HG03025 (cell line): ENCODE results near the gene ITGB5.
"Not testable (repeated sequence)": the region's sequence is repeated elsewhere in the genome, so short reads cannot be mapped to it uniquely, and the experiment has no call there.

Experiments used
- ATAC-seq: cut with Tn5 transposase; IDR thresholded peaks from one replicate; pipeline ENCODE4 v1.9.1; 2021; ENCODE audit warnings: mild to moderate bottlenecking, moderate library complexity; ENCODE audit not compliant: unreplicated experiment, low FRiP score

The ITGB5 gene

GRCh38 chr3:124759666-124760401, 127.3 kb downstream of the ITGB5 start:
- no peak for ATAC-seq

- no peak for ATAC-seq
Measured at GRCh38 chr3:124758851-124759635, 128.1 kb downstream of the ITGB5 start.

GRCh38 chr3:124757926-124758325, 129.2 kb downstream of the ITGB5 start:
- not testable (repeated sequence) for ATAC-seq

DNA sequence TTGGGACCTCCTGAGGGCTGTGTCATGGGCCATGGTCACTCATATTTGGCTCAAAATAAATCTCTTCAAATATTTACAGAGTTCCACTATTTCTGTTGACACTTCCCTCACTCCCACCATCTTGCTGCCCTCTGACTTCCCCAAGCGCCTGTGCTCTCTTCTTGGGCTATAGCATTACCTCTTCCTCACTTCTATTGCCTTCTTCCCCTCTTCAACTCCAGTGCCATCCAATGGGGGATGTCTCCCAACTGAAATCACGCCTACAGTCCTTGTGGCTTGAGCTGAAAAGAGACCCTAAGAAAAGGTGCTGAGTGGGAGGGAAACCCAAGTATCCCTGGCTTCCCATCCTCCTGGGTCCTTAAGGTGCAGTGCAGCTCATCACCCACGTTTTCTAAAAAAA, 135.1 kb downstream of the ITGB5 start:
- no peak for ATAC-seq

GRCh38 chr3:124751501-124751900, 135.7 kb downstream of the ITGB5 start:
- no peak for ATAC-seq

DNA sequence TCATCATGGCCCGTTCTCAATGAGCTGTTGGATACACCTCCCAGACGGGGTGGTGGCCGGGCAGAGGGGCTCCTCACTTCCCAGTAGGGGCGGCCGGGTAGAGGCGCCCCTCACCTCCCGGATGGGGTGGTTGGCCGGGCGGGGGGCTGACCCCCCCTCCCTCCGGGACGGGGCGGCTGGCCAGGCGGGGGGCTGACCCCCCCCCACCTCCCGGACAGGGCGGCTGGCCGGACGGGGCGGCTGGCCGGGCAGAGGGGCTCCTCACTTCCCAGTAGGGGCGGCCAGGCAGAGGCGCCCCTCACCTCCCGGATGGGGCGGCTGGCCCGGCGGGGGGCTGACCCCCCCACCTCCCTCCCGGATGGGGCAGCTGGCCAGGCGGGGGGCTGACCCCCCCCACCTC, 137.3 kb downstream of the ITGB5 start:
- not testable (repeated sequence) for ATAC-seq

GRCh38 chr3:124748560-124749198, 138.5 kb downstream of the ITGB5 start:
- no peak for ATAC-seq

DNA sequence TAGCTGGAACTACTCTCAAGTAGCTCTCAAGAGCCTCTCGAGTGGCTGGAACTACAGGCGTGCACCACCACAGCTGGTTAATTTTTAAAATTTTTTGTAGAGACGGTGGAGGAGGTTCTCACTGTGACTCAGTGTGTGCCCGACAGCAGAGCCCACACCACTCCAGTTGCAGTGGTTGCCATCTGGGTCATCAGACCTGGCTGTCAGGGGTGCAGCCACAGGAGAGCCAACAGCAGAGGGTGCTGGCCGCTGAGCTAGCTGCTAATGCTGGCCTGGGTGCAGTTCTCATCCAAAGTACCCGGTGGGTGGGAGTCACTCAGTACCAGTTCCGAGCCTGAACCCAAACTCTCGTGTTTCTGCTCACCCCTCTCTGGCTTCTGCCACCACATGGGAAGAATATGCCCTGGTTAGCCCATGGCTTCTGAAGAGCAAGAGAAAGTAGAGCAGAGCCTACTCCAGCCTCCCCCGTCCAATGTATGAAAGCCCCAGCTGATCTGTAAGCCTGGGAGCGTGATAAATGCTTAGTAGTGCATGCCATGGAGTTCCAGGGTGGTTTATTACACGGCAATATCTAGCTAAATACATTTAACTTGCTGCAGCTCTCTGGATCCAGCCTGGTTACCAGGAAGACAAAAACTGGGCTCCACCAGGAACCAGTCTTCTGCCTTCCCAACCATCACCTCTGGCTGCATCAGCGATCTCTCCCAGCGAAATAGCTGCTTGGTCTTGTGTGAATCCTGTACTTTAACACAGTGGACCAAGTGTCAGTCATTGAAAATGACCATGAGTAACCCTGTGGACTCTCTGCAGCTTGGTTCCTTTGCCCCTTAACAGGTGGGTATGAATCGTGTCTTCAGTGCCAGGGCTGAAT, 139.8 kb downstream of the ITGB5 start:
- ATAC-seq, result no peak

DNA sequence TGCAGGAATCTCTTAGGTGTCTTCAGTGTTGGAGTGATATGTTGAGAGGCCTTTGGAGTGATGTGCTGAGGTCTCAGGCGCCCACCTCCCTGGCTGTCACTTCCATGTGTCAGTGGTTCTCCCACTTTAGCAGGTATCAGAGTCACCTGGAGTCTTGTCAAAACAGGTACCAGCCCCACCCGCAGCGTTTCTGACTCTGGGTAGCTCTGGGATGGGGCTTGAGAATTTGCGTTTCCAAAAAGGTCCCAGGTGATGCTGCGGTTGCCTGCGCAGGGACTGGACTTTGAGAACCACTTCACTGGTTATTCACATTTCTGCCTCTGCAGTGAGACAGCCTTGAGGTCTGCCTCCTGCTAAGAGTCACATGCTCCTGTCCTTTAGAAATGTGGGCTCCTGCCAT, 141.4 kb downstream of the ITGB5 start:
- ATAC-seq, result no peak

- ATAC-seq, result no peak
Measured at GRCh38 chr3:124741027-124741426, 146.1 kb downstream of the ITGB5 start.

- ATAC-seq, result no peak
Measured at GRCh38 chr3:124731760-124732159, 155.4 kb downstream of the ITGB5 start.

DNA sequence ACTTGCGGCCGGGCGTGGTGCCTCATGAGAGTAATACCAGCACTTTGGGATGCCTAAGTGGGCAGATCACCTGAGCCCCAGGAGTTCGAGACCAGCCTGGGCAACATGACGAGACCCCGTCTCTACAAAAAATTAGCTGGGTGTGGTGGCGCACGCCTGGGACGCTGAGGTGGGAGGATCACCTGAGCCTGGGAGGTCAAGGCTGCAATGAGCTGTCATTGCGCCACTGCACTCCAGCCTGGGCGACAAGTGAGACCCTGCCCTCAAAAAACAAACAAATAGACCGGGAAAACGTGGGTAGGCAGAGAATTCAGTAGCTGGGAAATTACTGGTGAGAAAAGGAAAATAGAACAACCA, 156.2 kb downstream of the ITGB5 start:
- ATAC-seq, result no peak

DNA sequence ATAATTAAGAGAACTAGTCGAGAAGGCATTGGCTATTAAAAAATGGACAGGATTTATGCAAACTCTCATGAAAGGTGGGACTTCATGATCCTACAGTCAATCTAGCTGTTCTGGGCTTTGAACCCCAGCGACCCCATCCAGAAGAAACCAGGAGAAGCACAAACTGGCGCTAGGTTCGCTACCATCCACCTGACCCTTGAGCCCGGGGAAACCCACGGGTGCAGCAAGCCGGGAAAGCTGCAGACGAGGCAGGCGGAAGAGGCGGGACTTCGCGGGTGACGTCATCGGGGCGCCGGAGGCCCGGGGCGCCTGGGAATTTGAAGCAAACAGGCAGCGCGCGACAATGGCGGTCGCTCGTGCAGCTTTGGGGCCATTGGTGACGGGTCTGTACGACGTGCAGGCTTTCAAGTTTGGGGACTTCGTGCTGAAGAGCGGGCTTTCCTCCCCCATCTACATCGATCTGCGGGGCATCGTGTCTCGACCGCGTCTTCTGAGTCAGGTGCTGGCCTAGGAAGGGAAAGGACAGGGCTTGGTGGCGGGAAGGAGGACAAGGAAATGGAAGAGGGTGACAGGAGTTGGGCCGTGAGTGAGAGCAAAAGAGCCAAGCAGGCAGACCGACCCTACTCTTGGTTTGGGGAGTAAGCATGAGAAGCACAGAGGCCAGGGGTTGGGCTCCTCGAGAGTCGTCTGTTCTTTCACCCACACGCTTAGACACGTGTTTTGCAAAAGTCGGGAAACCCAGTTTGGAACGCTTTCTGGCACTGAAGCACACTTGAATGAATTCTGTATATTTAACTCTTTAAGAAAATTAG, 156.8 kb downstream of the ITGB5 start, which contains the start of gene UMPS:
Gene UMPS, plus strand, starts transcription at position 324 of the 812 bp plus-strand sequence. Its CDS starts 20 bp downstream, at position 344.
- ATAC-seq, result peak; percentile 95

DNA sequence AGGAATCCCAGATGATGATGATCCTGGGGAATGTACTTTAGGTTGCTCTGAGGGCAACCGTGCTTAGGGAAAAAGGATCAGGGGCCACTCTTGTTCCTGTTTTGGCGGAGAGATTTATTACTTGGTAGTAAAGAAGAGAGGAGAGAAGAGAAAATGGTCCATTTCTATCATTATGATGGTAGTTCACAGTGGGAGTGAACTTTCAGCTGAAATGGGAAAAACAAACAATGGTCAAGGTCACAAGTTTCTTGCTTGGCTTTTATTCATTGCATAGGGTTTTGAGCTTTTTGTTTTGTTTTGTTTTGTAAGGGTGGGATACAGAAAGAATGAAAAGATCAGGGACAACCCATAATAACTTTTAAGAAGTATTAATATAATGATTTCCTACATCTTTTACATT, 164.6 kb downstream of the ITGB5 start:
- ATAC-seq, result no peak

- ATAC-seq, result no peak
Measured at GRCh38 chr3:124714223-124714853, 172.8 kb downstream of the ITGB5 start.
